Skin epidermis (tissue), 12 donors: ENCODE measurements around the gene ANGPTL7.
A peak's percentile ranks its signal among the peaks of the same experiment; 100 is the strongest.
"Not testable (repeated sequence)": the region's sequence is repeated elsewhere in the genome, so short reads cannot be mapped to it uniquely, and the experiment has no call there.

Source experiments
- H3K27ac ChIP-seq, 21 experiments: fragments of 200-600 bp; sonication (generic) in 11 of 21; one replicate each; pipeline ENCODE4 v1.5.0; 2020; ENCODE audit warnings: mild to moderate bottlenecking in 3 of 21, inconsistent platforms in 2 of 21, moderate library complexity in 2 of 21
- H3K4me3 ChIP-seq, 7 experiments: fragments of 200-600 bp; sonication (generic) in 2 of 7; one replicate each; pipeline ENCODE4 v1.5.0; 2020; ENCODE audit warnings: inconsistent platforms in 2 of 7, mild to moderate bottlenecking in 2 of 7, moderate library complexity in 1 of 7

The ANGPTL7 gene

GRCh38 chr1:11166744-11167143, 22.4 kb upstream of the ANGPTL7 start:
- H3K4me3 ChIP-seq, H3K27ac ChIP-seq: not testable (repeated sequence)

GRCh38 chr1:11168731-11169130, 20.4 kb upstream of the ANGPTL7 start:
- Histone ChIP-seq H3K4me3 (no peak overlapping the region), H3K27ac (no peak overlapping the region)

DNA sequence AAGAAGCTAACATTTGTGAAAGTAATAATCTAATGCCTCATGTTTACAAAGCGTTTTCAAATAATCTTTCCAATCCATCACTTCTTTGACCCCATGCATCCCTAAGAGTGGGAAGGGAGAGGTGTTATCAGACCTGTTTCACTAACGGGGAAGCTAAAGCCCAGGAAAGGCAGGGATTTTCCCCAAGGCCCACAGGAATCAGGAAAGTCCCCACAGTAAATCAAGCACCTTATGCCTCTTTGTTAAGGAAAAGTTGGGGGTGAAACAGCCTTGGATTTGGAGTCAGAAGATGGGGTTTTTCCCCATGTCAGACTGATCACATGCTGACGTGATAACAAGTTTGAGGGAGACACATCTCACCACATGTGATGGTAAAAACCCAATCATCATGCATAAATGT, 20.0 kb upstream of the ANGPTL7 start:
- no peak overlapping the region for H3K4me3 ChIP-seq

DNA sequence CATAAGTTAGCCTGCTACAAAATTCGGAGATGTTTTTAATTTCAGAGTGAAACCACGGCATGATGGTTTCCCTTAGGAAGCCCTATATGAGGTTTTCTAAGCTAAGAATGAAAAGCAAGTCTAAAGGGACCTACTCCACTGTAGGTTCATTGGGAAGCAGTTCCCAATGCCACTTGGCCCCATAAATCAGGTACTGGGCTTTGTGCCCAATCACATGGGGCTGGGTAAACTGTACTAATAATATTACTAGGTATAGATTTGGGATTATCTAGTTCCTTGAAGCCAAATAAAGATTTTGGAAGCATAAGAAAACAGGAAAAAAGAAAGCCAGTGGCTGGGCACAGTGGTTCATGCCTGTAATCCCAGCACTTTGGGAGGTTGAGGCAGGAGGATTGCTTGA, 19.1 kb upstream of the ANGPTL7 start:
- Histone ChIP-seq H3K27ac (no peak overlapping the region), H3K4me3 (no peak overlapping the region)

More for the DNA sequence above, 20.0 kb upstream of the ANGPTL7 start:
- no peak overlapping the region for H3K27ac ChIP-seq

- Histone ChIP-seq H3K4me3 (no peak overlapping the region), H3K27ac (peak overlapping the region in 1 of 21 experiments; percentile 30)
Observed at GRCh38 chr1:11174261-11174942, 14.8 kb upstream of the ANGPTL7 start.

- Histone ChIP-seq H3K27ac (no peak overlapping the region), H3K4me3 (no peak overlapping the region)
Observed at GRCh38 chr1:11175461-11175860, 13.7 kb upstream of the ANGPTL7 start.

GRCh38 chr1:11176081-11176706, 13.0 kb upstream of the ANGPTL7 start:
- peak overlapping the region in 1 of 21 experiments; percentile 51 for H3K27ac ChIP-seq
- H3K4me3 ChIP-seq: no peak overlapping the region

- Histone ChIP-seq H3K27ac (no peak overlapping the region), H3K4me3 (no peak overlapping the region)
Observed at GRCh38 chr1:11178021-11179015, 10.8 kb upstream of the ANGPTL7 start.

DNA sequence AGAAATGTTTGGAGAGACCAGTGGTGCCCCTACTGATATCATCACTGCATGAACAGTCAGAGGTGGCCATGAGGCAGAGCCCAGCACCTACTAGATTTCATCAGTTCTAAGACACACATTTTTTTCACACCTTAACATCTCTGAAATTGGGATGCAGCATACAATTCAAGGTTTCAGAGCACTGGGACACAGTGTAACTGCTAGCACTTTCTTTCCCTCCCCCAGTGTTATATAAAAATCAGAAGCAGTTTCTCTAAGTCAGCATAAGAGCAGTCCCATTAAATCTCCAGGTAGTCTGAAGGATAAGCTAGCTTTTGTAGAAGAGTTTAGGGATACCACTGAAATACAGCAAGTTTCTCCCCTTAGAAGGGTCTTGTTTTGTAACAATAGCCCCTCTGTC, 10.0 kb upstream of the ANGPTL7 start:
- H3K4me3 ChIP-seq: no peak overlapping the region
- H3K27ac ChIP-seq: no peak overlapping the region

DNA sequence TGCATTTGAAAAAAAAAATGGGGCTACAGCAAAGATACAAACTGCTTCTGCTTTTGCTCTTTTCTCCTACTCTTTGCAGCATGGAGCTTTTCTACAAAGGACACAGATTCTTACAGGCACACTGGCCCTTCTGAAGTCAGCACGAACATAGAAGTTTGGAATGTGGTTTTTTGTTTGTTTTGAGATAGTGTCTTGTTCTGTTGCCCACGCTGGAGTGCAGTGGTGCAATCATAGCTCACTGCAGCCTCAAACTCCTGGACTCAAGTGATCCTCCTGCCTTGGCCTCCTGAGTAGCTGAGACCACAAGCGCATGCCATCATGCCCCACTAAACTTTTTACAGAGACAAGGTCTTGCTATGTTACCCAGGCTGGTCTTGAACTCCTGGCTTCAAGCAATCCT, 9.4 kb upstream of the ANGPTL7 start:
- H3K4me3 ChIP-seq, H3K27ac ChIP-seq: not testable (repeated sequence)

DNA sequence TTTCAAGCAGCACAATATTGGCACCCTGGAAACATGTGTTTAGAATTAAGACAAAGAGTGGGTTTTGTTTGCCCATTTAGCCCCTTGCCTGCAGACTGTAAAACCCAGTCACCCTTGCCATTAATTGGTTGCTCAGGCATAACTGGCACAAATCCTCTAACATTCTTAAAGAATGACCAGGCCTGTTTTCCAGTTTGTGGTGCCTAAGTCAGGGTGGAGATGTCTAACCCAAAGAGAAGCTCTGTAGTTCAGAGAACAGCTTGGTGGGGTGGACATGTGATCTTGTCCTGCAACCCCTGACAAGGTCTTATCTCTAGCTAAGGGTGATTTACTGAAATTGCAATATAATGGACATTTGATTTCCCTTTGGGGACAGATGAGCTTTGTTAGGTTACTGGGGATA, 8.8 kb upstream of the ANGPTL7 start:
- peak overlapping the region in 2 of 21 experiments; percentile 3 to 14 for H3K27ac ChIP-seq

DNA sequence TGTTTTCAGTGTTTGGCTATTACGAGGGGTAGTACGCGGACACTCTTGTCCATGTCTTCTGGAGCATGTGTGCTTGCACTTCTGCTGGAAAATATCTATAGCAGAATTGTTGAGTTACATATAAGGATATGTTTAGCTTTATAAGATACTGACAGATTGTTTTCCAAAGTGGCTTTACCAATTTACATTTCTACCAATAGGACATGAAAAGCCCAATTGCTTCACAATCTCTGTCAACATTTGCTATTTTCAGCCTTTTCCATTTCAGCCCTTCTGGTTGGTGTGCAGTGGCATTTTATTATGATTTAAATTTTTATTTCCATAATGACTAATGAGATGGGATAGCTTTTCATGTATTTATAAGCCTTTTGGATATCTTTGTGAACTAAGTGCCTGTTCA, 6.3 kb upstream of the ANGPTL7 start:
- Histone ChIP-seq H3K27ac (no peak overlapping the region), H3K4me3 (no peak overlapping the region)

More for the DNA sequence above, 8.8 kb upstream of the ANGPTL7 start:
- no peak overlapping the region for H3K4me3 ChIP-seq

DNA sequence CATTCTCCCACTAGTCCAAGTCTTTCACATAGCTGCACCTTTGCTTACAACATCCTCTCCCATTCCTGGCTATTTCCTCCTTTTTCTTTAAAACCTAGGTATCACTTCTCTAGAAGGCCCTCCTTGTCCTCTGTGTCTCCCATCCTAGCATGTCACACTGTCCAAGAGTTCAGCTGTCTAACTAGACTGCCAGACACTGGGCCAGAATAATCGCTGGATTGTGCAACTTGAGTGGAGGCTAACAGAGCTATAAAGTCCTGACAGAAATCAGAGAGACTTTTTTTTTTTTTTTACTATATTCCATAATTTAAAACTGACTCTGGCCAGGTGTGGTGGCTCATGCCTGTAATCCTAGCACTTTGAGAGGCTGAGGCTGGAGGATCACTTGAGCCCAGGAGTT, 4.2 kb upstream of the ANGPTL7 start:
- H3K4me3 ChIP-seq: no peak overlapping the region
- no peak overlapping the region for H3K27ac ChIP-seq

GRCh38 chr1:11187000-11187399, 2.2 kb upstream of the ANGPTL7 start:
- H3K27ac ChIP-seq: peak overlapping the region in 1 of 21 experiments; percentile 45
- no peak overlapping the region for H3K4me3 ChIP-seq

GRCh38 chr1:11187494-11187893, 1.7 kb upstream of the ANGPTL7 start:
- peak overlapping the region in 1 of 21 experiments; percentile 45 for H3K27ac ChIP-seq
- H3K4me3 ChIP-seq: no peak overlapping the region

DNA sequence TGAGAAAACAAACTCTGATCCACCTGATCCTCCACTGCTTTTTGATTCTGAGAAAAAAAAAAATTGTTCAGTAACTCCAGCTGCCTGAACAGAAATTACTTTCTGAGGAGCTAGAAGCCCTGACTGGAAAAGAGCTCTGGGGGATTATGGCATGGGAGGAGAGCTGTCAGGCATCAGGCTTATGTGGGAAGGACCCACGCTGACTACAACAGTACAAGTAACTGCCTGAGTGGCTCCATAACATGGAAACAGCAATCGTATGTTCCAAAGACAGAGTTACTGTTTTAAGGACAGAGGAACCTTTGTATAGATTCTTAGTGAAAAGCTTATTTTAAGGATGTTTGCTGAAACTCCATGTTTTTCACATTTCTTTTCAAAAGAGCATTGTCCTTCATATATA, 1.2 kb upstream of the ANGPTL7 start:
- Histone ChIP-seq H3K27ac (peak overlapping the region in 1 of 21 experiments; percentile 45), H3K4me3 (no peak overlapping the region)

- H3K27ac ChIP-seq: peak overlapping the region in 2 of 21 experiments; percentile 24 to 67
- H3K4me3 ChIP-seq: no peak overlapping the region
Observed at GRCh38 chr1:11188381-11188780, 774 bp upstream of the ANGPTL7 start.

GRCh38 chr1:11193376-11193775, 4.2 kb downstream of the ANGPTL7 start:
- H3K4me3 ChIP-seq: no peak overlapping the region
- no peak overlapping the region for H3K27ac ChIP-seq

- no peak overlapping the region for H3K4me3 ChIP-seq
- no peak overlapping the region for H3K27ac ChIP-seq
Observed at GRCh38 chr1:11194407-11195176, 5.4 kb downstream of the ANGPTL7 start.

- H3K27ac ChIP-seq: no peak overlapping the region
- no peak overlapping the region for H3K4me3 ChIP-seq
Observed at GRCh38 chr1:11196945-11197344, 7.8 kb downstream of the ANGPTL7 start.
